ENCODE measurements around the gene LYST.
"Not testable (repeated sequence)": the region's sequence is repeated elsewhere in the genome, so short reads cannot be mapped to it uniquely, and the experiment has no call there.

Gene LYST

GRCh38 chr1:235632506-235633401 is 234.0 kb downstream of the LYST start:
- H3K27ac ChIP-seq (ENCODE audit: low read depth, low read length) = no peak overlapping the region
- H3K36me3 ChIP-seq (ENCODE audit: control insufficient read depth, insufficient read depth, low read length) = no peaks in the 10 kb centered on the region
- H3K27me3 ChIP-seq (ENCODE audit: control insufficient read depth, insufficient read depth, low read length) = no peaks in the 10 kb centered on the region
- H3K4me1 ChIP-seq (ENCODE audit: control insufficient read depth, insufficient read depth, low read length) = peaks cover 19% of the 10 kb centered on the region
- no peaks in the 10 kb centered on the region for H3K9me3 ChIP-seq (ENCODE audit: control insufficient read depth, insufficient read depth, low read length)
- H3K4me3 ChIP-seq (ENCODE audit: low read depth, low read length) = no peak overlapping the region
- H3K9ac ChIP-seq (ENCODE audit: low read depth, low read length) = no peak overlapping the region

DNA sequence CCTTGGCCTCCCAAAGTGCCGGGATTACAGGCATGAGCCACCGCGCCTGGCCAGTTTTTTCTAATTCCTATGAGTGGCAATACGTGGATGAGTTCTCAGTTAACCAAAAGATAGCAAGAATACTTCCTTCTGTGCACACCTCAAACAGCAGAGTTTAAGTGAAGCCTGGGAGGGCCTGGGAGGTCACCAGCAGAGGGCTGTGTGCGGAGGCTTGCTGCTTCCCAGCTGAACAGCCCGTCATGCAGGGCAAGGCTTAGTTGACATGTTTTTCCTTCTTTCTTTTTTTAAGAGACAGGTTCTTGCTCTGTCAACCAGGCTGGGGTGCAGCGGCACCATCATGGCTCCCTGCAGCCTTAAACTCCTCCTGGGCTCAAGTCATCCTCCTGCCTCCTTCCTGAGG is 234.9 kb downstream of the LYST start:
- H3K4me3 ChIP-seq (ENCODE audit: low read depth, low read length) = no peak overlapping the region
- peak overlapping the region; percentile 12 for H3K27ac ChIP-seq (ENCODE audit: low read depth, low read length)
- no peaks in the 10 kb centered on the region for H3K36me3 ChIP-seq (ENCODE audit: control insufficient read depth, insufficient read depth, low read length)
- no peaks in the 10 kb centered on the region for H3K9me3 ChIP-seq (ENCODE audit: control insufficient read depth, insufficient read depth, low read length)
- H3K9ac ChIP-seq (ENCODE audit: low read depth, low read length) = no peak overlapping the region
- no peaks in the 10 kb centered on the region for H3K27me3 ChIP-seq (ENCODE audit: control insufficient read depth, insufficient read depth, low read length)
- H3K4me1 ChIP-seq (ENCODE audit: control insufficient read depth, insufficient read depth, low read length) = peaks cover 19% of the 10 kb centered on the region

- H3K4me3 ChIP-seq (ENCODE audit: low read depth, low read length) = no peak overlapping the region
- H3K27ac ChIP-seq (ENCODE audit: low read depth, low read length) = no peak overlapping the region
- H3K27me3 ChIP-seq (ENCODE audit: control insufficient read depth, insufficient read depth, low read length) = no peaks in the 10 kb centered on the region
- no peaks in the 10 kb centered on the region for H3K9me3 ChIP-seq (ENCODE audit: control insufficient read depth, insufficient read depth, low read length)
- H3K9ac ChIP-seq (ENCODE audit: low read depth, low read length) = no peak overlapping the region
- H3K36me3 ChIP-seq (ENCODE audit: control insufficient read depth, insufficient read depth, low read length) = no peaks in the 10 kb centered on the region
- H3K4me1 ChIP-seq (ENCODE audit: control insufficient read depth, insufficient read depth, low read length) = peaks cover 22% of the 10 kb centered on the region
These were observed 238.2 kb downstream of the LYST start for GRCh38 chr1:235628316-235629005.

DNA sequence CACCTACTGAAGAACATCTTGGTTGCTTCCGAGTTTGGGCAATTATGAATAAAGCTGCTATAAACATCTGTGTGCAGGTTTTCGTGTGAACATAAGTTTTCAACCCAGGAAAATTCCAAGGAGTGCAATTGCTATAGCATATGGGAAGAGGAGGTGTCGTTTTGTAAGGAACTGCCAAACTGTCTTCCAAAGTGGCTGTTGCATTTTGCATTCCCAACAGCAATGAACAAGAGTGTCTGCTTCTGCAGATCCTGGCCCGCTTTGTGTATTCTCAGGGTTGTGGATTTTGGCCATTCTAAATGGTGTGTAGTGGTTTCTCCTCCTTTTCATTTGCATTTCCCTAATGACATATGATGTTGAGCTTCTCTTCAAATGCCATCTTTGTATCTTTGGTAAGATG is 240.9 kb downstream of the LYST start:
- no peak overlapping the region for H3K9ac ChIP-seq (ENCODE audit: low read depth, low read length)
- no peaks in the 10 kb centered on the region for H3K9me3 ChIP-seq (ENCODE audit: control insufficient read depth, insufficient read depth, low read length)
- H3K36me3 ChIP-seq (ENCODE audit: control insufficient read depth, insufficient read depth, low read length) = no peaks in the 10 kb centered on the region
- H3K4me3 ChIP-seq (ENCODE audit: low read depth, low read length) = no peak overlapping the region
- H3K4me1 ChIP-seq (ENCODE audit: control insufficient read depth, insufficient read depth, low read length) = peaks cover 18% of the 10 kb centered on the region
- no peaks in the 10 kb centered on the region for H3K27me3 ChIP-seq (ENCODE audit: control insufficient read depth, insufficient read depth, low read length)
- no peak overlapping the region for H3K27ac ChIP-seq (ENCODE audit: low read depth, low read length)

DNA sequence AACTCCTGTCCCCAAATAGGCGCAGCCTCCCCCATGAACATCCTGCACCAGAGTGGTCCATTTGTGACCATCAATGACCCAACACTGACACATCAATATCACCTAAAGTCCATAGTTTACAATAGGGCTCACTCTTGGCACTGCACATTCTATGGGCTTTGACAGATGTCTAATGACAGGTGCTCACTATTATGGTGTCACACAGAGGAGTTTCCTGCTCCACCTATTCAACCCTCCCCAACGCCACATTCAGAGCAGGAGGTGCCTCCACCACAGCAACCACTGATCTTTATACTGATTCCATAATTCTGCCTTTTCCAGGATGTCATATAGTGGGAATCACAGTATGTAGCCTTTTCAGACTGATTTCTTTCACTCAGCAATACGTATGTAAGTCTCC is 241.4 kb downstream of the LYST start:
- H3K9ac ChIP-seq (ENCODE audit: low read depth, low read length) = no peak overlapping the region
- no peak overlapping the region for H3K4me3 ChIP-seq (ENCODE audit: low read depth, low read length)
- H3K27me3 ChIP-seq (ENCODE audit: control insufficient read depth, insufficient read depth, low read length) = no peaks in the 10 kb centered on the region
- H3K9me3 ChIP-seq (ENCODE audit: control insufficient read depth, insufficient read depth, low read length) = no peaks in the 10 kb centered on the region
- peaks cover 18% of the 10 kb centered on the region for H3K4me1 ChIP-seq (ENCODE audit: control insufficient read depth, insufficient read depth, low read length)
- H3K36me3 ChIP-seq (ENCODE audit: control insufficient read depth, insufficient read depth, low read length) = no peaks in the 10 kb centered on the region
- H3K27ac ChIP-seq (ENCODE audit: low read depth, low read length) = no peak overlapping the region

- Histone ChIP-seq H3K27me3 (ENCODE audit: control insufficient read depth, insufficient read depth, low read length) (no peaks in the 10 kb centered on the region), H3K4me3 (ENCODE audit: low read depth, low read length) (no peak overlapping the region), H3K9ac (ENCODE audit: low read depth, low read length) (no peak overlapping the region), H3K27ac (ENCODE audit: low read depth, low read length) (no peak overlapping the region), H3K4me1 (ENCODE audit: control insufficient read depth, insufficient read depth, low read length) (peaks cover 18% of the 10 kb centered on the region), H3K9me3 (ENCODE audit: control insufficient read depth, insufficient read depth, low read length) (no peaks in the 10 kb centered on the region), H3K36me3 (ENCODE audit: control insufficient read depth, insufficient read depth, low read length) (no peaks in the 10 kb centered on the region)
These were observed 241.9 kb downstream of the LYST start for GRCh38 chr1:235624721-235625333.

DNA sequence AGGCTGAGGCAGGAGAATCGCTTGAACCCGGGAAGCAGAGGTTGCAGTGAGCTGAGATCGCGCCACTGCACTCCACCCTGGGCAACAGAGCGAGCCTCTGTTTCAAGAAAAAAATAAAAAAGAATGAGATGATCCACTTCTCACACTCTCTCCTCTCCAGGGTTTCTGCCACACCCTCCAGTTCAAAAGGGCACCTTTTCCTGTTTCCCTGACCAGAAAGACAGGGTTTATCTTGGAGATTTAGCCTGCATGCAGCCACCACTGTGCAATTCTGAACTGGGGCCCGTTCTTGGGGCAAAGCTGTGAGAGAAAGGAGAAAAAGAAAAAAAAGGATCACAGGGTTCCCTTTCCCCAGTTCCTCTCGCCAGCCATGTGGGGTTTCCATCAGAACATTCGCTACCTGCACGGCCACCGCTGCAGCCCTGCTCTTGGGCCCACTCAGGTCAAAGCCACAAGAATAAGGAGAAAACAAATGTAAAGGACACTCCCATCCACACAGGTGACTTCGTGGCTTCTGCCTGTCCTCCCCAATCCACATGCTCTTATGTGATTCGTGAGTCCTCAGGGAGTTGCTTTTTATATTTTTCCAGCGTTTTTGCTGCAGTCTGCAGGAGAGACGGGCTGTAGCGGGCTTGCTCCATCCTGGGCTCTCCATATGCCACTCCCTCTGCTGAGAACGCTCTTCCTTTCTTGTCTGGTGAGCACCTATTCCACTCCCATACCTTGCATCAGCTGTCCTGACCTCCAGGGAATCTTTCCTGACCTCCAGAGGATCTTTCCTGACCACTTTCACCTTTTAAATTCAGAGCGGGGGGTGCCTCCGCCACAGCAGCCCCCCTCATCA is 243.5 kb downstream of the LYST start:
- Histone ChIP-seq H3K4me3 (ENCODE audit: low read depth, low read length) (no peak overlapping the region), H3K9me3 (ENCODE audit: control insufficient read depth, insufficient read depth, low read length) (no peaks in the 10 kb centered on the region), H3K4me1 (ENCODE audit: control insufficient read depth, insufficient read depth, low read length) (peaks cover 9% of the 10 kb centered on the region; the same call in 1 of the 2 replicates), H3K27ac (ENCODE audit: low read depth, low read length) (no peak overlapping the region), H3K27me3 (ENCODE audit: control insufficient read depth, insufficient read depth, low read length) (no peaks in the 10 kb centered on the region), H3K9ac (ENCODE audit: low read depth, low read length) (no peak overlapping the region), H3K36me3 (ENCODE audit: control insufficient read depth, insufficient read depth, low read length) (no peaks in the 10 kb centered on the region)

DNA sequence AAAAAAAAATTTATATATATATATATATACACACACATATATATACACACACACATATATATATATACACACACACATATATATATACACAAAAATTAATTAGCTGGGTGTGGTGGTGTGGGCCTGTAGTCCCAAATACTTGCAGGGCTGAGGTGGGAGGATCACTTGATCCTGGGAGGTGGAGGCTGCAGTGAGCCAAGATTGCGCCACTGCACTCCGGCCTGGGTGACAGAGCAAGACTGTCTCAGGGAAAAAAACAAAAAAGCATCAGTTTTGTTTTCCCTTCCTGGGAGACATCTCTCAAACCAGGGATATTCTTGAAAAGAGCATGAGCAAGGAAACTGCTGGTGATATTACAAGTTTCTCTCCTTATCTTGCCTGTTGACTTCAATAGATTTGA is 247.6 kb downstream of the LYST start:
- not testable (repeated sequence) for H3K36me3 ChIP-seq (ENCODE audit: control insufficient read depth, insufficient read depth, low read length); H3K4me1 ChIP-seq (ENCODE audit: control insufficient read depth, insufficient read depth, low read length); H3K9me3 ChIP-seq (ENCODE audit: control insufficient read depth, insufficient read depth, low read length); H3K4me3 ChIP-seq (ENCODE audit: low read depth, low read length); H3K27ac ChIP-seq (ENCODE audit: low read depth, low read length); H3K9ac ChIP-seq (ENCODE audit: low read depth, low read length); H3K27me3 ChIP-seq (ENCODE audit: control insufficient read depth, insufficient read depth, low read length)

DNA sequence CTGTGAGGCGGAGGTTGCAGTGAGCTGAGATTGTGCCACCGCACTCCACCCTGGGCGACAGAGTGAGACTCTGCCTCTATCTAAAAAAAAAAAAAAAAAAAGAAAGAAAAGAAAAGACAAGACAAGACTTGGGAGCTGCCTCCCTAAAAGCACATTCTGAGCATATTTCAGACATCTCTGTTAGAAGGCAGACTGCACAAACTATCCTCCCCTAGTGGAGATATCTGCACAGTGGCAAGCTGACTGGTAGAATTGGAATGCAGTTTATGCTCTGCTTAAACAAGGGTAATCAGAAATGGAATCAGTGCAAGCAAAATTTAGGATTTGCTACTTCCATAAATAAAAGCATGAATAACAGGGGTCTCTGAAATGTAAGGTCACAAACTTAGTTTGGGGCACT is 248.9 kb downstream of the LYST start:
- no peaks in the 10 kb centered on the region for H3K36me3 ChIP-seq (ENCODE audit: control insufficient read depth, insufficient read depth, low read length)
- no peak overlapping the region for H3K4me3 ChIP-seq (ENCODE audit: low read depth, low read length)
- H3K27me3 ChIP-seq (ENCODE audit: control insufficient read depth, insufficient read depth, low read length) = no peaks in the 10 kb centered on the region
- H3K9ac ChIP-seq (ENCODE audit: low read depth, low read length) = no peak overlapping the region
- no peaks in the 10 kb centered on the region for H3K9me3 ChIP-seq (ENCODE audit: control insufficient read depth, insufficient read depth, low read length)
- H3K4me1 ChIP-seq (ENCODE audit: control insufficient read depth, insufficient read depth, low read length) = no peaks in the 10 kb centered on the region
- H3K27ac ChIP-seq (ENCODE audit: low read depth, low read length) = no peak overlapping the region

- H3K9ac ChIP-seq (ENCODE audit: low read depth, low read length) = no peak overlapping the region
- H3K36me3 ChIP-seq (ENCODE audit: control insufficient read depth, insufficient read depth, low read length) = no peaks in the 10 kb centered on the region
- H3K27me3 ChIP-seq (ENCODE audit: control insufficient read depth, insufficient read depth, low read length) = no peaks in the 10 kb centered on the region
- H3K4me3 ChIP-seq (ENCODE audit: low read depth, low read length) = no peak overlapping the region
- no peaks in the 10 kb centered on the region for H3K9me3 ChIP-seq (ENCODE audit: control insufficient read depth, insufficient read depth, low read length)
- no peak overlapping the region for H3K27ac ChIP-seq (ENCODE audit: low read depth, low read length)
- no peaks in the 10 kb centered on the region for H3K4me1 ChIP-seq (ENCODE audit: control insufficient read depth, insufficient read depth, low read length)
These were observed 249.6 kb downstream of the LYST start for GRCh38 chr1:235617140-235617539.
